CD14-positive monocyte (primary cell): ENCODE results near the gene LAMP5. TPM values are rescaled to one million over a fixed set of nuclear protein-coding genes. Genes with fewer than 3 reads are reported as not detected.
A peak's percentile ranks its signal among the peaks of the same experiment; 100 is the strongest.

Experiments
- DNase-seq, 3 donors: peaks; one replicate each; pipeline ENCODE4 v3.0.0-alpha.2; 2011 to 2022
- H2AFZ ChIP-seq: 2 replicates; pipeline ENCODE4 v1.6.0; 2012; ENCODE audit warnings: mild to moderate bottlenecking, low read depth, low read length, inconsistent platforms; ENCODE audit not compliant: insufficient read depth, poor library complexity, severe bottlenecking
- H3K27ac ChIP-seq, 2 donors: 1 replicate in 1 of 2; 2 replicates in 1 of 2; pipeline ENCODE4 v1.5.1; 2012 to 2013; ENCODE audit warnings: low read length in 2 of 2, control low read depth in 1 of 2, inconsistent platforms in 1 of 2, low read depth in 1 of 2, mild to moderate bottlenecking in 1 of 2
- H3K27me3 ChIP-seq, 2 donors: one replicate each; pipeline versions ENCODE4 v1.6.0 to v1.6.1; 2011 to 2013; ENCODE audit warnings: low read length in 2 of 2; ENCODE audit not compliant: control insufficient read depth in 2 of 2, insufficient read depth in 2 of 2
- H3K36me3 ChIP-seq, 2 donors: replicated peaks in 1 of 2; 1 replicate in 1 of 2; 2 replicates in 1 of 2; pipeline versions ENCODE4 v1.5.1 to v1.6.1; 2012 to 2013; ENCODE audit warnings: low read length in 2 of 2, control low read depth in 1 of 2, inconsistent platforms in 1 of 2, mild to moderate bottlenecking in 1 of 2; ENCODE audit not compliant: insufficient read depth in 2 of 2, control insufficient read depth in 1 of 2
- H3K4me1 ChIP-seq, 2 donors: 1 replicate in 1 of 2; 2 replicates in 1 of 2; pipeline versions ENCODE4 v1.5.1 to v1.6.1; 2012 to 2013; ENCODE audit warnings: low read length in 2 of 2, control low read depth in 1 of 2, inconsistent platforms in 1 of 2, mild to moderate bottlenecking in 1 of 2, moderate library complexity in 1 of 2; ENCODE audit not compliant: insufficient read depth in 2 of 2, control insufficient read depth in 1 of 2
- H3K4me2 ChIP-seq: replicated peaks from 2 replicates; pipeline ENCODE3; 2012; ENCODE audit warnings: low read length, moderate library complexity, mild to moderate bottlenecking; ENCODE audit not compliant: poor library complexity, severe bottlenecking; ENCODE audit errors: extremely low read depth
- H3K4me3 ChIP-seq, 3 experiments: fragments of 200-600 bp in 1 of 3; sonication (generic) in 1 of 3; replicated peaks in 1 of 3; 1 replicate in 2 of 3; 2 replicates in 1 of 3; pipeline ENCODE4 v1.5.1; 2011 to 2013; ENCODE audit warnings: low read length in 3 of 3, mild to moderate bottlenecking in 3 of 3, control low read depth in 2 of 3, low read depth in 2 of 3, inconsistent platforms in 1 of 3, moderate library complexity in 1 of 3
- H3K79me2 ChIP-seq: 2 replicates; pipeline ENCODE4 v1.6.0; 2012; ENCODE audit warnings: mild to moderate bottlenecking, control low read depth, inconsistent platforms, low read length, moderate library complexity; ENCODE audit not compliant: insufficient read depth
- H3K9ac ChIP-seq: 2 replicates; pipeline ENCODE4 v1.6.0; 2017; ENCODE audit warnings: low read length, mild to moderate bottlenecking; ENCODE audit not compliant: insufficient read depth, poor library complexity, severe bottlenecking
- H3K9me3 ChIP-seq, 2 donors: replicated peaks in 1 of 2; 1 replicate in 1 of 2; 2 replicates in 1 of 2; pipeline versions ENCODE4 v1.5.1 to v1.6.1; 2012 to 2013; ENCODE audit warnings: low read length in 2 of 2, control low read depth in 1 of 2; ENCODE audit not compliant: control insufficient read depth in 1 of 2, insufficient read depth in 1 of 2
- H4K20me1 ChIP-seq: 2 replicates; pipeline ENCODE4 v1.6.0; 2012; ENCODE audit warnings: mild to moderate bottlenecking, low read length, control low read depth, moderate library complexity; ENCODE audit not compliant: insufficient read depth
- H3K27ac Mint-ChIP-seq, 7 donors: one replicate each; pipeline ENCODE4 v1.8.0; 2020; ENCODE audit warnings: mild to moderate bottlenecking in 7 of 7, mixed read lengths in 7 of 7, moderate library complexity in 6 of 7, inconsistent platforms in 2 of 7
- H3K27me3 Mint-ChIP-seq, 3 donors: one replicate each; pipeline ENCODE4 v1.8.0; 2021 to 2022; ENCODE audit warnings: low read depth in 3 of 3, mild to moderate bottlenecking in 3 of 3, mixed read lengths in 3 of 3, moderate library complexity in 3 of 3, inconsistent platforms in 1 of 3
- H3K36me3 Mint-ChIP-seq, 2 donors: one replicate each; pipeline ENCODE4 v1.8.0; 2020; ENCODE audit warnings: mixed read lengths in 2 of 2, inconsistent platforms in 1 of 2, mild to moderate bottlenecking in 1 of 2
- H3K4me1 Mint-ChIP-seq: one replicate; pipeline ENCODE4 v1.8.0; 2020; ENCODE audit warnings: mild to moderate bottlenecking, mixed read lengths
- H3K4me3 Mint-ChIP-seq, 2 donors: one replicate each; pipeline ENCODE4 v1.8.0; 2020; ENCODE audit warnings: mild to moderate bottlenecking in 2 of 2, mixed read lengths in 2 of 2, moderate library complexity in 1 of 2
- H3K9me3 Mint-ChIP-seq, 7 donors: one replicate each; pipeline ENCODE4 v1.8.0; 2020 to 2022; ENCODE audit warnings: mixed read lengths in 7 of 7, mild to moderate bottlenecking in 6 of 7, moderate library complexity in 6 of 7, inconsistent platforms in 2 of 7
- WGBS: methylation state at CpG from one replicate; pipeline ENCODE4 v1.1.5; 2013; ENCODE audit warnings: missing lambda C conversion rate; ENCODE audit not compliant: insufficient coverage; 5-methylcytosine and 5-hydroxymethylcytosine counted together
- intact Hi-C, 2 donors: fragments of 100-400 bp; cut with micrococcal nuclease; formaldehyde crosslinking; loops; one replicate each; pipeline versions ENCODE4 v1.15.0 to v1.15.1; 2023
- polyA plus RNA-seq, 3 donors: library from polyadenylated mRNA; depleted of rRNA in 1 of 3; unstranded in 2 of 3; stranded (reverse) in 1 of 3; fragments of 300-500 nt in 2 of 3; fragments of >200 nt in 1 of 3; fragmentation: Illumina TruSeq in 2 of 3; gene quantifications; 1 replicate in 2 of 3; 2 replicates in 1 of 3; pipeline ENCODE4 v1.2.3, GENCODE V29; 2012 to 2021
- TF ChIP-seq, protein P1 (sequence below): fragments of 200-600 bp; IDR thresholded peaks from one replicate; pipeline ENCODE4 v1.8.0; 2022; ENCODE audit warnings: antibody characterized with exemption, mild to moderate bottlenecking

The LAMP5 gene
- polyA plus RNA-seq, 3 donors: 0.92 to 2.6 (median 1.5) TPM

GRCh38 chr20:9577397-9577796, 63.0 kb downstream of the LAMP5 start:
- H3K4me1 ChIP-seq: peaks cover 0 to 5% of the 10 kb centered on the region in 2 donors
- intact Hi-C loops: no loop called here
- H3K9me3 ChIP-seq: no peaks in the 10 kb centered on the region
- Mint-ChIP-seq H3K27me3 (peaks cover 18 to 24% (median 22%) of the 10 kb centered on the region in 3 donors), H3K4me3 (no peak overlapping the region), H3K9me3 (peaks cover 0 to 4% (median 0%) of the 10 kb centered on the region in 7 donors), H3K27ac (no peak overlapping the region), H3K4me1 (peaks cover 5% of the 10 kb centered on the region), H3K36me3 (no peaks in the 10 kb centered on the region)
- no peak for DNase-seq
- WGBS: 83% methylated on average over 3 of the region's 7 CpGs
- H3K4me2 ChIP-seq: no peak overlapping the region
- no peaks in the 10 kb centered on the region for H3K36me3 ChIP-seq
- H3K9ac ChIP-seq: no peak overlapping the region
- no peaks in the 10 kb centered on the region for H4K20me1 ChIP-seq
- peaks cover 15 to 19% of the 10 kb centered on the region in 2 donors for H3K27me3 ChIP-seq
- TF ChIP-seq, protein P1, sequence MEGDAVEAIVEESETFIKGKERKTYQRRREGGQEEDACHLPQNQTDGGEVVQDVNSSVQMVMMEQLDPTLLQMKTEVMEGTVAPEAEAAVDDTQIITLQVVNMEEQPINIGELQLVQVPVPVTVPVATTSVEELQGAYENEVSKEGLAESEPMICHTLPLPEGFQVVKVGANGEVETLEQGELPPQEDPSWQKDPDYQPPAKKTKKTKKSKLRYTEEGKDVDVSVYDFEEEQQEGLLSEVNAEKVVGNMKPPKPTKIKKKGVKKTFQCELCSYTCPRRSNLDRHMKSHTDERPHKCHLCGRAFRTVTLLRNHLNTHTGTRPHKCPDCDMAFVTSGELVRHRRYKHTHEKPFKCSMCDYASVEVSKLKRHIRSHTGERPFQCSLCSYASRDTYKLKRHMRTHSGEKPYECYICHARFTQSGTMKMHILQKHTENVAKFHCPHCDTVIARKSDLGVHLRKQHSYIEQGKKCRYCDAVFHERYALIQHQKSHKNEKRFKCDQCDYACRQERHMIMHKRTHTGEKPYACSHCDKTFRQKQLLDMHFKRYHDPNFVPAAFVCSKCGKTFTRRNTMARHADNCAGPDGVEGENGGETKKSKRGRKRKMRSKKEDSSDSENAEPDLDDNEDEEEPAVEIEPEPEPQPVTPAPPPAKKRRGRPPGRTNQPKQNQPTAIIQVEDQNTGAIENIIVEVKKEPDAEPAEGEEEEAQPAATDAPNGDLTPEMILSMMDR: no peak
- no peak overlapping the region for H2AFZ ChIP-seq
- no peaks in the 10 kb centered on the region for H3K79me2 ChIP-seq
- H3K27ac ChIP-seq: no peak overlapping the region
- H3K4me3 ChIP-seq: no peak overlapping the region

DNA sequence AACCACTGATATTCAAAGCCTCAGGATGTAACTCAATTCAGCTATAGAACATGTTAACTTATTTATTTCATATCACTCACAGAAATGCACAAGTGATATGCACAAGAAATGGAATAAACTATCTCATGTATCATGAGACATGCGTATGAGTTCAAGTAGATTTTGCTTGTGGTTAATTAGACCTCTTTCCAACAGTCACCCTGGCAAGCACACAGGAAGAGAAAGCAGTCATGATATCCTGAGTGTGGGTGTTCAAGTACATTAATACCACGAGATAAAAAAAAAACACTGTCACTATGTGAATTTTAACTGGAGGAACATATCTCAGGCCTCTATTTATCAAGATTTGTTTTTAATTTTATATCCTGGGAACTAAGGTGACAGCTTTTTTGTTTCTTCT, 64.2 kb downstream of the LAMP5 start:
- DNase-seq: no peak
- peaks cover 0 to 5% of the 10 kb centered on the region in 2 donors for H3K4me1 ChIP-seq
- H3K4me3 Mint-ChIP-seq: peak overlapping the region in 1 of 2 donors; percentile 19
- WGBS: no CpG with 5 or more reads among the region's 2 CpGs
- intact Hi-C loops: no loop called here
- no peaks in the 10 kb centered on the region for H3K79me2 ChIP-seq
- no peaks in the 10 kb centered on the region for H4K20me1 ChIP-seq
- no peak overlapping the region for H2AFZ ChIP-seq
- no peak overlapping the region for H3K27ac Mint-ChIP-seq
- H3K36me3 Mint-ChIP-seq: no peaks in the 10 kb centered on the region
- peaks cover 0 to 4% (median 0%) of the 10 kb centered on the region in 7 donors for H3K9me3 Mint-ChIP-seq
- H3K27ac ChIP-seq: no peak overlapping the region
- H3K4me3 ChIP-seq: no peak overlapping the region
- no peaks in the 10 kb centered on the region for H3K36me3 ChIP-seq
- peaks cover 5% of the 10 kb centered on the region for H3K4me1 Mint-ChIP-seq
- TF ChIP-seq, protein P1: no peak
- H3K27me3 ChIP-seq: peaks cover 11% of the 10 kb centered on the region in 2 donors
- no peak overlapping the region for H3K4me2 ChIP-seq
- H3K9ac ChIP-seq: no peak overlapping the region
- no peaks in the 10 kb centered on the region for H3K9me3 ChIP-seq
- H3K27me3 Mint-ChIP-seq: peaks cover 12 to 16% (median 16%) of the 10 kb centered on the region in 3 donors
